Neural progenitor cell (in vitro differentiated cells): ENCODE measurements around the gene AP2B1. TPM values are rescaled to one million over a fixed set of nuclear protein-coding genes. Genes with fewer than 3 reads are reported as not detected.
A peak's percentile ranks its signal among the peaks of the same experiment; 100 is the strongest.

ENCODE experiments used
- DNase-seq: peaks from one replicate; pipeline ENCODE4 v3.0.0-alpha.2; 2016; ENCODE audit warnings: low spot score
- H2AFZ ChIP-seq: fragments of 200-600 bp; sonication (generic); replicated peaks from 2 replicates; pipeline ENCODE4 v1.6.1; 2016; ENCODE audit warnings: antibody characterized with exemption
- H3F3A ChIP-seq: fragments of 200-600 bp; sonication (generic); 2 replicates; pipeline ENCODE4 v1.6.1; 2016; ENCODE audit warnings: antibody characterized with exemption, low read depth
- H3K27ac ChIP-seq: fragments of 200-600 bp; sonication (generic); 2 replicates; pipeline ENCODE4 v1.5.1; 2016; ENCODE audit warnings: mild to moderate bottlenecking
- H3K27me3 ChIP-seq: fragments of 200-600 bp; sonication (generic); 2 replicates; pipeline ENCODE4 v1.6.1; 2016; ENCODE audit warnings: mild to moderate bottlenecking, moderate library complexity
- H3K36me3 ChIP-seq: fragments of 200-600 bp; sonication (generic); 2 replicates; pipeline ENCODE4 v1.5.1; 2016
- H3K4me1 ChIP-seq: fragments of 200-600 bp; sonication (generic); 2 replicates; pipeline ENCODE4 v1.6.1; 2016; ENCODE audit warnings: mixed run types
- H3K4me2 ChIP-seq: fragments of 200-600 bp; sonication (generic); 2 replicates; pipeline ENCODE4 v1.6.1; 2016
- H3K4me3 ChIP-seq: fragments of 200-600 bp; sonication (generic); 2 replicates; pipeline ENCODE4 v1.5.1; 2016
- H3K79me2 ChIP-seq: fragments of 200-600 bp; sonication (generic); 2 replicates; pipeline ENCODE4 v1.6.1; 2016; ENCODE audit warnings: low read depth
- H3K9ac ChIP-seq: fragments of 200-600 bp; sonication (generic); 2 replicates; pipeline ENCODE4 v1.6.1; 2016
- H3K9me3 ChIP-seq: fragments of 200-600 bp; sonication (generic); 2 replicates; pipeline ENCODE4 v1.5.1; 2016; ENCODE audit warnings: low read depth
- H4K20me1 ChIP-seq: fragments of 200-600 bp; sonication (generic); 2 replicates; pipeline ENCODE4 v1.6.1; 2016; ENCODE audit warnings: low read depth
- H3K27ac Mint-ChIP-seq: 3 replicates; pipeline ENCODE4 v1.8.0; 2021; ENCODE audit warnings: mixed read lengths
- H3K27me3 Mint-ChIP-seq: 2 replicates; pipeline ENCODE4 v1.8.0; 2022; ENCODE audit warnings: low read depth, mild to moderate bottlenecking, inconsistent platforms, moderate library complexity, mixed read lengths; ENCODE audit not compliant: insufficient read depth
- H3K36me3 Mint-ChIP-seq: 3 replicates; pipeline ENCODE4 v1.8.0; 2021; ENCODE audit warnings: mixed read lengths
- H3K4me1 Mint-ChIP-seq: 3 replicates; pipeline ENCODE4 v1.8.0; 2021; ENCODE audit warnings: mixed read lengths
- H3K4me3 Mint-ChIP-seq: 3 replicates; pipeline ENCODE4 v1.8.0; 2021; ENCODE audit warnings: mild to moderate bottlenecking, moderate library complexity, mixed read lengths
- H3K9me3 Mint-ChIP-seq: 3 replicates; pipeline ENCODE4 v1.8.0; 2020; ENCODE audit warnings: mixed read lengths
- EZH2 ChIP-seq: fragments of 200-600 bp; sonication (generic); IDR thresholded peaks from 2 replicates; pipeline ENCODE4 v1.6.1; 2017; ENCODE audit warnings: antibody characterized with exemption, mild to moderate bottlenecking, moderate library complexity
- EZH2phosphoT487 ChIP-seq: fragments of 200-600 bp; sonication (generic); IDR thresholded peaks from 2 replicates; pipeline ENCODE4 v1.6.1; 2017; ENCODE audit warnings: antibody characterized with exemption
- total RNA-seq: library from RNA; depleted of rRNA; stranded (reverse); fragments of >200 nt; gene quantifications from 2 replicates; pipeline ENCODE4 v1.2.3, GENCODE V29; 2015; ENCODE audit warnings: low replicate concordance
- TF ChIP-seq, protein P1 (sequence below): fragments of 200-600 bp; sonication (generic); IDR thresholded peaks from 2 replicates; pipeline ENCODE4 v1.5.1; 2017; ENCODE audit warnings: antibody characterized with exemption, mild to moderate bottlenecking

AP2B1 gene
- total RNA-seq, 1 donor from 2014 or later = 125 TPM

GRCh38 chr17:35764123-35764991 is 177.2 kb downstream of the AP2B1 start:
- Mint-ChIP-seq H3K4me1 (peaks cover 26% of the 10 kb centered on the region), H3K27ac (no peak overlapping the region), H3K4me3 (peak overlapping the region; percentile 88), H3K9me3 (no peaks in the 10 kb centered on the region), H3K27me3 (peaks cover 3% of the 10 kb centered on the region), H3K36me3 (no peaks in the 10 kb centered on the region)
- no peaks in the 10 kb centered on the region for H3K27me3 ChIP-seq
- peaks cover 19% of the 10 kb centered on the region for H3K4me1 ChIP-seq
- H4K20me1 ChIP-seq = no peaks in the 10 kb centered on the region
- peak; percentile 96 for DNase-seq
- H3K27ac ChIP-seq = no peak overlapping the region
- H3K4me3 ChIP-seq = peak overlapping the region; percentile 48
- H3K9ac ChIP-seq = no peak overlapping the region
- peaks cover 29% of the 10 kb centered on the region for H3F3A ChIP-seq
- peak overlapping the region; percentile 74 for H3K4me2 ChIP-seq
- TF ChIP-seq EZH2 = peak; percentile 40
- no peak for TF ChIP-seq EZH2phosphoT487
- TF ChIP-seq, protein P1, sequence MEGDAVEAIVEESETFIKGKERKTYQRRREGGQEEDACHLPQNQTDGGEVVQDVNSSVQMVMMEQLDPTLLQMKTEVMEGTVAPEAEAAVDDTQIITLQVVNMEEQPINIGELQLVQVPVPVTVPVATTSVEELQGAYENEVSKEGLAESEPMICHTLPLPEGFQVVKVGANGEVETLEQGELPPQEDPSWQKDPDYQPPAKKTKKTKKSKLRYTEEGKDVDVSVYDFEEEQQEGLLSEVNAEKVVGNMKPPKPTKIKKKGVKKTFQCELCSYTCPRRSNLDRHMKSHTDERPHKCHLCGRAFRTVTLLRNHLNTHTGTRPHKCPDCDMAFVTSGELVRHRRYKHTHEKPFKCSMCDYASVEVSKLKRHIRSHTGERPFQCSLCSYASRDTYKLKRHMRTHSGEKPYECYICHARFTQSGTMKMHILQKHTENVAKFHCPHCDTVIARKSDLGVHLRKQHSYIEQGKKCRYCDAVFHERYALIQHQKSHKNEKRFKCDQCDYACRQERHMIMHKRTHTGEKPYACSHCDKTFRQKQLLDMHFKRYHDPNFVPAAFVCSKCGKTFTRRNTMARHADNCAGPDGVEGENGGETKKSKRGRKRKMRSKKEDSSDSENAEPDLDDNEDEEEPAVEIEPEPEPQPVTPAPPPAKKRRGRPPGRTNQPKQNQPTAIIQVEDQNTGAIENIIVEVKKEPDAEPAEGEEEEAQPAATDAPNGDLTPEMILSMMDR = peak; percentile 73
- H3K36me3 ChIP-seq = no peaks in the 10 kb centered on the region
- no peaks in the 10 kb centered on the region for H3K9me3 ChIP-seq
- H3K79me2 ChIP-seq = no peaks in the 10 kb centered on the region
- peak overlapping the region; percentile 91 for H2AFZ ChIP-seq

GRCh38 chr17:35765086-35765710 is 178.1 kb downstream of the AP2B1 start:
- Histone ChIP-seq H3K9ac (no peak overlapping the region), H3K79me2 (no peaks in the 10 kb centered on the region), H3K4me2 (no peak overlapping the region), H3K36me3 (no peaks in the 10 kb centered on the region), H3K27ac (no peak overlapping the region), H2AFZ (peak overlapping the region; percentile 91), H3K9me3 (no peaks in the 10 kb centered on the region), H3K27me3 (no peaks in the 10 kb centered on the region), H3K4me1 (peaks cover 19% of the 10 kb centered on the region), H3K4me3 (no peak overlapping the region), H4K20me1 (no peaks in the 10 kb centered on the region), H3F3A (peaks cover 29% of the 10 kb centered on the region)
- Mint-ChIP-seq H3K4me3 (peak overlapping the region; percentile 88), H3K27ac (peak overlapping the region; percentile 88), H3K4me1 (peaks cover 26% of the 10 kb centered on the region), H3K36me3 (no peaks in the 10 kb centered on the region), H3K9me3 (no peaks in the 10 kb centered on the region), H3K27me3 (peaks cover under 1% of the 10 kb centered on the region)
- TF ChIP-seq, protein P1 = no peak
- TF ChIP-seq EZH2phosphoT487 = no peak
- no peak for TF ChIP-seq EZH2
- peak; percentile 48 for DNase-seq

DNA sequence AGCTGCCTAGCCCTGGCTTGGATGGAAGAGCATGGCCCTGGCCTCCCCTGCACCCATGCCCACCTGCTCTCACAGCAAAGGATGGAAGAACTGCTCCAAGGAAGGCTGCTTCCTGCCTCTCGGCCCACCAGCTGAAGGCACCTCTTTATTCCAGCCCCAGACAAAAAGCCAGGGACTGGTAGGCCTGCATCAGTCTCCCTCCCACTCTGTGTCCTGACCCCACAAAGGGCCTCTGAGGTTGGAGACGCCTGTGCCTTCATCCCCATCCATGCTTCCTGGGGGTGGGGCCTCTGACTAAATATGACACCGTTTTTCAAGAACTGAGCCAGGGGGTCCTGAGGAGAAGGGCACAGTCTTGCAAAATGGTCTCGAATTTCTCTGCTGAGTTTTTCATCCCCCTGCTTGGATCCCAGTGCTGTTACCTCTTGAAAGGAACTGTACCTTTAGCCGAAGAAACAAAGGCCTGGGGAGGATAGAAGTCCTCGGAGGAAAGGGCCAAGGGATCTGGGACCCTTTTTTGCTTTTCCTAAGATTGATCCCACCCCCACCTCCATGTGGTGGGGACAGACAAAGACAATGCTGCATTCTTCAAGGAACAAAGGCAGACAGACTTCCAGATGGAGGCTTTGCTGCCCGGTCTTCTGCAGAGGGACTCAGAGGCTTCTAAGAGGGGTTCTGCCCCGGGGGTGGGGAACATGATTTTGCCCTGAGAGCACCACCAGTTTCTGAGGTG is 178.8 kb downstream of the AP2B1 start:
- Histone ChIP-seq H3K9me3 (no peaks in the 10 kb centered on the region), H3K79me2 (no peaks in the 10 kb centered on the region), H3F3A (peaks cover 29% of the 10 kb centered on the region), H3K9ac (no peak overlapping the region), H3K4me2 (peak overlapping the region; percentile 32), H3K4me1 (peaks cover 19% of the 10 kb centered on the region), H4K20me1 (no peaks in the 10 kb centered on the region), H2AFZ (peak overlapping the region; percentile 79), H3K36me3 (no peaks in the 10 kb centered on the region), H3K4me3 (no peak overlapping the region), H3K27me3 (no peaks in the 10 kb centered on the region), H3K27ac (no peak overlapping the region)
- H3K4me3 Mint-ChIP-seq = peak overlapping the region; percentile 64
- TF ChIP-seq EZH2phosphoT487 (no peak), EZH2 (no peak)
- TF ChIP-seq, protein P1 = no peak
- no peaks in the 10 kb centered on the region for H3K9me3 Mint-ChIP-seq
- no peaks in the 10 kb centered on the region for H3K36me3 Mint-ChIP-seq
- peak; percentile 32 for DNase-seq
- peaks cover 26% of the 10 kb centered on the region for H3K4me1 Mint-ChIP-seq
- H3K27me3 Mint-ChIP-seq = peaks cover under 1% of the 10 kb centered on the region
- peak overlapping the region; percentile 88 for H3K27ac Mint-ChIP-seq
